Right atrium auricular region (tissue), 2 donors: ENCODE data around the gene KLHL15. TPM values are rescaled to one million over a fixed set of nuclear protein-coding genes. Genes with fewer than 3 reads are reported as not detected.
A peak's percentile ranks its signal among the peaks of the same experiment; 100 is the strongest.

Experiments used
- DNase-seq: peaks from one replicate; pipeline ENCODE4 v3.0.0-alpha.2; 2019; ENCODE audit warnings: low spot score
- H3K27ac ChIP-seq, 2 donors: fragments of 200-600 bp; sonication (generic); 1 replicate in 1 of 2; 2 replicates in 1 of 2; pipeline ENCODE4 v1.5.1; 2016 to 2019
- H3K27me3 ChIP-seq, 2 donors: fragments of 200-600 bp; sonication (generic); one replicate each; pipeline versions ENCODE4 v1.5.1 to v1.6.0; 2017 to 2019
- H3K36me3 ChIP-seq: fragments of 200-600 bp; sonication (generic); one replicate; pipeline ENCODE4 v1.5.1; 2016
- H3K4me1 ChIP-seq, 2 donors: fragments of 200-600 bp; sonication (generic); one replicate each; pipeline versions ENCODE4 v1.5.1 to v1.6.0; 2017 to 2019
- H3K4me3 ChIP-seq, 2 donors: fragments of 200-600 bp; sonication (generic); 1 replicate in 1 of 2; 2 replicates in 1 of 2; pipeline ENCODE4 v1.5.1; 2017 to 2019; ENCODE audit warnings: mild to moderate bottlenecking in 1 of 2, moderate library complexity in 1 of 2
- H3K9me3 ChIP-seq, 2 donors: fragments of 200-600 bp; sonication (generic); one replicate each; pipeline ENCODE4 v1.5.1; 2019
- CTCF ChIP-seq, 2 donors: fragments of 200-600 bp; sonication (generic); IDR thresholded peaks; one replicate each; pipeline ENCODE4 v1.5.1; 2019; ENCODE audit warnings: antibody characterized with exemption in 2 of 2
- total RNA-seq, 2 donors: library from RNA; depleted of rRNA; stranded (reverse); fragments of >200 nt; gene quantifications; one replicate each; pipeline ENCODE4 v1.1.0, GENCODE V29; 2016

KLHL15 gene
- total RNA-seq, 2 donors from 2014 or later: 5.7 to 6.9 TPM

GRCh38 chrX:24025741-24026403 is 1.1 kb downstream of the KLHL15 start:
- no peak for TF ChIP-seq CTCF (IDR thresholded peaks at IDR 0.05)
- peak overlapping the region; percentile 54 to 75 for H3K4me3 ChIP-seq
- peaks cover 0 to 7% of the 10 kb centered on the region in 2 donors for H3K9me3 ChIP-seq
- no peaks in the 10 kb centered on the region for H3K36me3 ChIP-seq
- H3K27ac ChIP-seq: peak overlapping the region; percentile 84 to 97
- H3K27me3 ChIP-seq: no peaks in the 10 kb centered on the region
- DNase-seq: peak; percentile 61
- H3K4me1 ChIP-seq: no peaks in the 10 kb centered on the region

- no peaks in the 10 kb centered on the region for H3K36me3 ChIP-seq
- peaks cover 0 to 7% of the 10 kb centered on the region in 2 donors for H3K9me3 ChIP-seq
- no peak for TF ChIP-seq CTCF (IDR thresholded peaks at IDR 0.05)
- peak; percentile 83 for DNase-seq
- peak overlapping the region; percentile 92 to 97 for H3K27ac ChIP-seq
- peaks cover 0 to 2% of the 10 kb centered on the region in 2 donors for H3K27me3 ChIP-seq
- peak overlapping the region; percentile 66 to 75 for H3K4me3 ChIP-seq
- H3K4me1 ChIP-seq: no peaks in the 10 kb centered on the region
Measured at GRCh38 chrX:24024819-24025740, 1.9 kb downstream of the KLHL15 start.

- peak overlapping the region; percentile 92 to 97 for H3K27ac ChIP-seq
- peaks cover 0 to 7% of the 10 kb centered on the region in 2 donors for H3K9me3 ChIP-seq
- no peaks in the 10 kb centered on the region for H3K36me3 ChIP-seq
Measured at GRCh38 chrX:24023972-24024669, 2.9 kb downstream of the KLHL15 start.

GRCh38 chrX:24023544-24023943 is 3.4 kb downstream of the KLHL15 start:
- H3K36me3 ChIP-seq: no peaks in the 10 kb centered on the region
- DNase-seq: no peak
- TF ChIP-seq CTCF (IDR thresholded peaks at IDR 0.05): no peak
- peaks cover 0 to 3% of the 10 kb centered on the region in 2 donors for H3K27me3 ChIP-seq
- peak overlapping the region; percentile 66 to 75 for H3K4me3 ChIP-seq
- no peaks in the 10 kb centered on the region for H3K4me1 ChIP-seq
- H3K27ac ChIP-seq: peak overlapping the region; percentile 92 to 97
- peaks cover 0 to 7% of the 10 kb centered on the region in 2 donors for H3K9me3 ChIP-seq

More at GRCh38 chrX:24023972-24024669, 2.9 kb downstream of the KLHL15 start:
- no peak for TF ChIP-seq CTCF (IDR thresholded peaks at IDR 0.05)
- Histone ChIP-seq H3K27me3 (peaks cover 0 to 3% of the 10 kb centered on the region in 2 donors), H3K4me3 (peak overlapping the region; percentile 66 to 75), H3K4me1 (no peaks in the 10 kb centered on the region)
- DNase-seq: no peak

- no peak overlapping the region for H3K27ac ChIP-seq
- no peaks in the 10 kb centered on the region for H3K4me1 ChIP-seq
- H3K36me3 ChIP-seq: no peaks in the 10 kb centered on the region
- no peak overlapping the region for H3K4me3 ChIP-seq
- peaks cover 0 to 7% of the 10 kb centered on the region in 2 donors for H3K9me3 ChIP-seq
- DNase-seq: no peak
- peaks cover 0 to 3% of the 10 kb centered on the region in 2 donors for H3K27me3 ChIP-seq
- no peak for TF ChIP-seq CTCF (IDR thresholded peaks at IDR 0.05)
Measured at GRCh38 chrX:24020306-24020876, 6.6 kb downstream of the KLHL15 start.
